ENCODE data around the gene DIP2C.

GRCh38 chr10:685613-686012, 3.9 kb downstream of the DIP2C start:
- TF ChIP-seq CTCF (conservative IDR thresholded peaks at IDR 0.05) (no peak), ZFX (IDR thresholded peaks at IDR 0.05) (no peak)
